CD4-positive, alpha-beta T cell (primary cell): ENCODE results near the gene ZNF365. TPM values are rescaled to one million over a fixed set of nuclear protein-coding genes. Genes with fewer than 3 reads are reported as not detected.

Experiments
- ATAC-seq: fragments of 200-7000 bp; cut with Tn5 transposase; one replicate; pipeline ENCODE4 v1.10.0; 2022; ENCODE audit warnings: mild to moderate bottlenecking; ENCODE audit not compliant: poor library complexity
- CTCF ChIA-PET: fragments of 350-600 bp; sonication (Branson Sonifier 250); formaldehyde crosslinking; loops from one replicate; lab custom pipeline; 2021; ENCODE audit warnings: antibody characterized with exemption, inconsistent platforms; lab: Charles Lee
- POLR2A ChIA-PET: fragments of 350-600 bp; sonication (Branson Sonifier 250); formaldehyde crosslinking; loops from one replicate; lab custom pipeline; 2021; ENCODE audit warnings: antibody characterized with exemption, inconsistent platforms; lab: Charles Lee
- DNase-seq, 14 experiments: peaks; one replicate each; pipeline ENCODE4 v3.0.0-alpha.2; 2013 to 2020; ENCODE audit warnings: mixed read lengths in 2 of 14
- H3K27ac ChIP-seq, 2 donors: one replicate each; pipeline versions ENCODE4 v1.5.1 to v1.7.0; 2013; ENCODE audit warnings: low read length in 2 of 2, low read depth in 1 of 2, mild to moderate bottlenecking in 1 of 2
- H3K27me3 ChIP-seq, 2 experiments: 1 replicate in 1 of 2; 2 replicates in 1 of 2; pipeline versions ENCODE4 v1.6.1 to v1.7.0; 2013; ENCODE audit warnings: low read length in 2 of 2, control low read depth in 1 of 2, mild to moderate bottlenecking in 1 of 2, moderate library complexity in 1 of 2; ENCODE audit not compliant: insufficient read depth in 2 of 2, control insufficient read depth in 1 of 2
- H3K36me3 ChIP-seq: one replicate; pipeline ENCODE4 v1.6.1; 2013; ENCODE audit warnings: low read length, control low read depth; ENCODE audit not compliant: insufficient read depth
- H3K4me1 ChIP-seq: one replicate; pipeline ENCODE4 v1.6.1; 2013; ENCODE audit warnings: low read length, control low read depth; ENCODE audit not compliant: insufficient read depth
- H3K4me3 ChIP-seq: one replicate; pipeline ENCODE4 v1.5.1; 2013; ENCODE audit warnings: mild to moderate bottlenecking, low read length, moderate library complexity
- H3K9me3 ChIP-seq, 2 experiments: 1 replicate in 1 of 2; 2 replicates in 1 of 2; pipeline versions ENCODE4 v1.6.1 to v1.7.0; 2013; ENCODE audit warnings: low read length in 2 of 2, mild to moderate bottlenecking in 2 of 2, control low read depth in 1 of 2, moderate library complexity in 1 of 2; ENCODE audit not compliant: control insufficient read depth in 1 of 2, insufficient read depth in 1 of 2
- H3K27ac Mint-ChIP-seq: one replicate; pipeline ENCODE4 v1.8.0; 2020; ENCODE audit warnings: mixed read lengths
- H3K27me3 Mint-ChIP-seq: one replicate; pipeline ENCODE4 v1.8.0; 2021; ENCODE audit warnings: mixed read lengths
- H3K36me3 Mint-ChIP-seq: one replicate; pipeline ENCODE4 v1.8.0; 2021; ENCODE audit warnings: low read depth, mixed read lengths
- H3K4me1 Mint-ChIP-seq: one replicate; pipeline ENCODE4 v1.8.0; 2021; ENCODE audit warnings: low read depth, mixed read lengths
- H3K4me3 Mint-ChIP-seq: one replicate; pipeline ENCODE4 v1.8.0; 2020; ENCODE audit warnings: mild to moderate bottlenecking, mixed read lengths
- H3K9me3 Mint-ChIP-seq: one replicate; pipeline ENCODE4 v1.8.0; 2020; ENCODE audit warnings: mixed read lengths
- intact Hi-C, 2 experiments: fragments of 100-400 bp; cut with DNase I in 1 of 2; cut with micrococcal nuclease in 1 of 2; formaldehyde crosslinking; loops; one replicate each; pipeline versions ENCODE4 v1.15.1 to v1.9.0; 2023 to 2025; cut with DNase I, micrococcal nuclease
- total RNA-seq, 174 experiments: library from RNA in 2 of 174; stranded (reverse) in 2 of 174; gene quantifications; one replicate each; pipeline ENCODE4 v1.2.3 and lab custom pipeline; 2021 to 2026
- TF ChIP-seq, protein P1 (sequence below): fragments of 200-600 bp; IDR thresholded peaks from one replicate; pipeline ENCODE4 v1.8.0; 2022; ENCODE audit warnings: antibody characterized with exemption, mild to moderate bottlenecking

Gene ZNF365
- total RNA-seq, 2 experiments from 2014 or later: 1.8 to 2.0 TPM

DNA sequence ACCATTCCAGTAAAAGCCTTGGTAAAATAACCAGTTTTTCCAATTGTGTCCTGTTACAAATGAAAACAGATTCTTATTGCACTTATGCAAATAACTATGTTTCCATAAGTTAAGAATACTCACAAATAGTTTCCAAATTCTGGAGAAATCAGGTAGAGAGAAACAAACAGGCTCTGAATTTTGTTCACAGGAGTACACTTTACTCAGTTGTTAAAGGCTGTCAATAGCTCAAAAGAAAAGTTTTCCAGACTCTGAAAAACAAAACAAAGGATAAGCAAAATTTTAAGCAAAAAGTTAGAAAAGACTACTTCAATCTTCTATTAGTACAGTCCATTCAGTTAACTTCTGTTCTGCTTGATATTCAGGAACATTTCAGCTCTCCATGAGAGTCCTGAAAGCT, 32.8 kb upstream of the ZNF365 start:
- ATAC-seq: no peak
- POLR2A ChIA-PET: no interaction called here
- H3K36me3 ChIP-seq: no peaks in the 10 kb centered on the region

GRCh38 chr10:62343000-62343399, 31.2 kb upstream of the ZNF365 start:
- DNase-seq (no peak), ATAC-seq (no peak)
- peaks cover 9 to 61% of the 10 kb centered on the region in 2 experiments for H3K9me3 ChIP-seq
- peaks cover 14% of the 10 kb centered on the region for H3K36me3 Mint-ChIP-seq
- intact Hi-C loops: no loop called here
- CTCF ChIA-PET: no interaction called here
- H3K27me3 ChIP-seq: no peaks in the 10 kb centered on the region
- H3K4me3 ChIP-seq: no peak overlapping the region
- H3K27me3 Mint-ChIP-seq: peaks cover 9% of the 10 kb centered on the region
- H3K4me1 ChIP-seq: no peaks in the 10 kb centered on the region
- H3K4me1 Mint-ChIP-seq: no peaks in the 10 kb centered on the region
- H3K36me3 ChIP-seq: no peaks in the 10 kb centered on the region
- no peak overlapping the region for H3K27ac Mint-ChIP-seq
- TF ChIP-seq, protein P1, sequence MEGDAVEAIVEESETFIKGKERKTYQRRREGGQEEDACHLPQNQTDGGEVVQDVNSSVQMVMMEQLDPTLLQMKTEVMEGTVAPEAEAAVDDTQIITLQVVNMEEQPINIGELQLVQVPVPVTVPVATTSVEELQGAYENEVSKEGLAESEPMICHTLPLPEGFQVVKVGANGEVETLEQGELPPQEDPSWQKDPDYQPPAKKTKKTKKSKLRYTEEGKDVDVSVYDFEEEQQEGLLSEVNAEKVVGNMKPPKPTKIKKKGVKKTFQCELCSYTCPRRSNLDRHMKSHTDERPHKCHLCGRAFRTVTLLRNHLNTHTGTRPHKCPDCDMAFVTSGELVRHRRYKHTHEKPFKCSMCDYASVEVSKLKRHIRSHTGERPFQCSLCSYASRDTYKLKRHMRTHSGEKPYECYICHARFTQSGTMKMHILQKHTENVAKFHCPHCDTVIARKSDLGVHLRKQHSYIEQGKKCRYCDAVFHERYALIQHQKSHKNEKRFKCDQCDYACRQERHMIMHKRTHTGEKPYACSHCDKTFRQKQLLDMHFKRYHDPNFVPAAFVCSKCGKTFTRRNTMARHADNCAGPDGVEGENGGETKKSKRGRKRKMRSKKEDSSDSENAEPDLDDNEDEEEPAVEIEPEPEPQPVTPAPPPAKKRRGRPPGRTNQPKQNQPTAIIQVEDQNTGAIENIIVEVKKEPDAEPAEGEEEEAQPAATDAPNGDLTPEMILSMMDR: no peak
- POLR2A ChIA-PET: interaction anchor here (0.6 to 0.7 kb wide), 2 partner anchors 11 to 934 kb away, joined by 3 read pairs; no protein-coding TSS in a partner anchor
- peaks cover 20% of the 10 kb centered on the region for H3K9me3 Mint-ChIP-seq
- no peak overlapping the region for H3K27ac ChIP-seq
- H3K4me3 Mint-ChIP-seq: no peak overlapping the region

More for the DNA sequence above, 32.8 kb upstream of the ZNF365 start:
- Mint-ChIP-seq H3K9me3 (peaks cover 18% of the 10 kb centered on the region), H3K36me3 (peaks cover 15% of the 10 kb centered on the region), H3K4me3 (no peak overlapping the region), H3K27me3 (peaks cover 8% of the 10 kb centered on the region), H3K4me1 (no peaks in the 10 kb centered on the region), H3K27ac (no peak overlapping the region)
- Histone ChIP-seq H3K4me1 (no peaks in the 10 kb centered on the region), H3K4me3 (no peak overlapping the region), H3K9me3 (peaks cover 9 to 48% of the 10 kb centered on the region in 2 experiments), H3K27ac (no peak overlapping the region), H3K27me3 (no peaks in the 10 kb centered on the region)
- DNase-seq: no peak
- intact Hi-C loops: no loop called here
- TF ChIP-seq, protein P1: no peak
- CTCF ChIA-PET: no interaction called here

DNA sequence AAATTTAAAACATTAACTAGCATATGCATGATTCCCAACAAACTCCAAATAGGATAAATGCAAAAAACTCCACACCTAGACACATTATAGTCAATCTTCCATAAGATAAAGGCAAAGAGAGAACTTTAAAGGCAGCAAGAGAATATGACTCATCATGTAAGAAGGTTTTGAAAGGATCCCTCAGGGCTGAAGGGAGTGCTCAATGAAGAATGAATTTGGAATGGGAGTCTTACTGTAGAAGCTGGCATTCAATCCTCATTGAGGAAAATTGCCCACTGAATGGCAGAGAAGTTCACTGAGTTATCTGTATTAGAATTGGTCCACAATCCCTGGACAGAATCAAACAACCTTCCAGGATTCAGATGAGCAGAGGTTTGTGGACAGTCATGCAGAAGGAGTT, 26.1 kb upstream of the ZNF365 start:
- ChIA-PET CTCF (no interaction called here), POLR2A (no interaction called here)
- H3K27me3 Mint-ChIP-seq: peaks cover 12% of the 10 kb centered on the region
- TF ChIP-seq, protein P1: no peak
- no peak overlapping the region for H3K4me3 ChIP-seq
- no peak overlapping the region for H3K27ac ChIP-seq
- H3K36me3 Mint-ChIP-seq: peaks cover 11% of the 10 kb centered on the region
- no peaks in the 10 kb centered on the region for H3K4me1 Mint-ChIP-seq
- no peaks in the 10 kb centered on the region for H3K4me1 ChIP-seq
- peaks cover 22% of the 10 kb centered on the region for H3K9me3 Mint-ChIP-seq
- no peak overlapping the region for H3K4me3 Mint-ChIP-seq
- H3K27ac Mint-ChIP-seq: no peak overlapping the region
- H3K9me3 ChIP-seq: peaks cover 20 to 35% of the 10 kb centered on the region in 2 experiments
- intact Hi-C loops: no loop called here
- ATAC-seq (no peak), DNase-seq (no peak)
- H3K27me3 ChIP-seq: no peaks in the 10 kb centered on the region
- H3K36me3 ChIP-seq: no peaks in the 10 kb centered on the region
